ENCODE results near the gene TRIO. TPM values are rescaled to one million over a fixed set of nuclear protein-coding genes. Genes with fewer than 3 reads are reported as not detected.

The TRIO gene
- total and polyA plus RNA-seq, 12 donors: 26.2 to 85.2 (median 61.9) TPM

- peaks cover 18 to 87% (median 60%) of the 10 kb centered on the region in 9 donors for H3K4me1 ChIP-seq
- WGBS, 2 donors: 29 to 46% methylated on average over 5 of the region's 5 CpGs
- no peak overlapping the region for H3K4me3 ChIP-seq
- DNase-seq: peak in 1 of 2 donors; percentile 68
- no peak for TF ChIP-seq CTCF (IDR thresholded peaks at IDR 0.05)
- intact Hi-C loops (cut with DNase I): loop anchor here in 6 of 10 donors (2.0 to 10.0 kb wide), 7 partner anchors 121 to 281 kb away; partner anchors contain the start of gene TRIO (in 3 of the 6)
- ATAC-seq: peak in 7 of 8 donors; percentile 16 to 71 (median 51)
- peak overlapping the region in 9 of 10 donors; percentile 7 to 84 (median 68) for H3K27ac ChIP-seq
- H3K36me3 ChIP-seq: peaks cover 0 to 14% (median 0%) of the 10 kb centered on the region in 9 donors
- no peaks in the 10 kb centered on the region for H3K27me3 ChIP-seq
- no peaks in the 10 kb centered on the region for H3K9me3 ChIP-seq
Observed at GRCh38 chr5:14268738-14269137, 125.6 kb downstream of the TRIO start.

- Histone ChIP-seq H3K27me3 (no peaks in the 10 kb centered on the region), H3K27ac (peak overlapping the region; percentile 14 to 84 (median 66)), H3K4me1 (peaks cover 18 to 80% (median 58%) of the 10 kb centered on the region in 9 donors), H3K36me3 (peaks cover 0 to 14% (median 0%) of the 10 kb centered on the region in 9 donors), H3K4me3 (no peak overlapping the region), H3K9me3 (no peaks in the 10 kb centered on the region)
- ATAC-seq: peak in 4 of 8 donors; percentile 3 to 14 (median 6)
- no peak for TF ChIP-seq CTCF (IDR thresholded peaks at IDR 0.05)
- WGBS, 2 donors: 30 to 40% methylated on average over 2 of the region's 2 CpGs
- DNase-seq: no peak
- intact Hi-C loops (cut with DNase I): loop anchor here in 6 of 10 donors (2.0 to 10.0 kb wide), 7 partner anchors 122 to 282 kb away; partner anchors contain the start of gene TRIO (in 3 of the 6)
Observed at GRCh38 chr5:14269395-14269794, 126.3 kb downstream of the TRIO start.

- Histone ChIP-seq H3K4me1 (peaks cover 18 to 71% (median 51%) of the 10 kb centered on the region in 9 donors), H3K27ac (peak overlapping the region in 9 of 10 donors; percentile 38 to 84 (median 68)), H3K9me3 (no peaks in the 10 kb centered on the region), H3K4me3 (no peak overlapping the region), H3K27me3 (no peaks in the 10 kb centered on the region), H3K36me3 (peaks cover 0 to 14% (median 0%) of the 10 kb centered on the region in 9 donors)
- DNase-seq (peak in 1 of 2 donors; percentile 79), ATAC-seq (peak; percentile 90 to 96 (median 95))
- peak; percentile 64 to 92 (median 83) for TF ChIP-seq CTCF (IDR thresholded peaks at IDR 0.05)
- intact Hi-C loops (cut with DNase I): loop anchor here in 8 of 10 donors (1.0 to 10.0 kb wide), 8 partner anchors 161 to 285 kb away; no protein-coding TSS in a partner anchor
- whole genome bisulfite sequencing, 2 donors: 13 to 15% methylated on average over 3 of the region's 3 CpGs
Observed at GRCh38 chr5:14270209-14270702, 127.1 kb downstream of the TRIO start.

GRCh38 chr5:14272548-14273205 lies 129.5 kb downstream of the TRIO start:
- Histone ChIP-seq H3K36me3 (peaks cover 0 to 14% (median 0%) of the 10 kb centered on the region in 9 donors), H3K4me1 (peaks cover 18 to 59% (median 39%) of the 10 kb centered on the region in 9 donors), H3K27me3 (no peaks in the 10 kb centered on the region), H3K27ac (peak overlapping the region in 1 of 10 donors; percentile 3), H3K4me3 (no peak overlapping the region), H3K9me3 (no peaks in the 10 kb centered on the region)
- intact Hi-C loops (cut with DNase I): loop anchor here in 7 of 10 donors (5.0 to 10.0 kb wide), 5 partner anchors 165 to 288 kb away; no protein-coding TSS in a partner anchor
- 80 to 85% methylated on average over 4 of the region's 4 CpGs for whole genome bisulfite sequencing, 2 donors
- ATAC-seq: no peak
- TF ChIP-seq CTCF (IDR thresholded peaks at IDR 0.05): no peak
- DNase-seq: no peak

All from heart right ventricle (tissue), 16 donors.